ENCODE measurements around the gene XRN2.

Gene XRN2

GRCh38 chr20:21390768-21391167 lies 87.6 kb downstream of the XRN2 start:
- no peak for DNase-seq (ENCODE audit: insufficient read length, low spot score)
- no peak for FAIRE-seq
- TF ChIP-seq PAX5 (IDR thresholded peaks at IDR 0.05; ENCODE audit: insufficient read depth, low read length, severe bottlenecking) (no peak), POLR2A (IDR thresholded peaks at IDR 0.05; ENCODE audit: low read depth, low read length) (no peak), SPI1 (IDR thresholded peaks at IDR 0.05; ENCODE audit: low read depth, low read length) (no peak), TAF1 (IDR thresholded peaks at IDR 0.05; ENCODE audit: low read depth, low read length) (no peak)

- TF ChIP-seq TAF1 (IDR thresholded peaks at IDR 0.05; ENCODE audit: low read depth, low read length) = no peak
- TF ChIP-seq SPI1 (IDR thresholded peaks at IDR 0.05; ENCODE audit: low read depth, low read length) = no peak
- no peak for TF ChIP-seq POU2F2 (IDR thresholded peaks at IDR 0.05; ENCODE audit: low read depth, low read length)
- TF ChIP-seq PAX5 (IDR thresholded peaks at IDR 0.05; ENCODE audit: insufficient read depth, low read length, severe bottlenecking) = no peak
- DNase-seq (ENCODE audit: insufficient read length, low spot score) (no peak), FAIRE-seq (no peak)
Measured at GRCh38 chr20:21391185-21391971, 88.2 kb downstream of the XRN2 start.

GRCh38 chr20:21391972-21392352 lies 88.8 kb downstream of the XRN2 start:
- FAIRE-seq (no peak), DNase-seq (ENCODE audit: insufficient read length, low spot score) (no peak)
- TF ChIP-seq POU2F2 (IDR thresholded peaks at IDR 0.05; ENCODE audit: low read depth, low read length) = no peak
- TF ChIP-seq SPI1 (IDR thresholded peaks at IDR 0.05; ENCODE audit: low read depth, low read length) = no peak
- no peak for TF ChIP-seq POLR2A (IDR thresholded peaks at IDR 0.05; ENCODE audit: low read depth, low read length)
- no peak for TF ChIP-seq POLR2AphosphoS5 (IDR thresholded peaks at IDR 0.05; ENCODE audit: low read depth, low read length)
- no peak for TF ChIP-seq PAX5 (IDR thresholded peaks at IDR 0.05; ENCODE audit: insufficient read depth, low read length, severe bottlenecking)
- TF ChIP-seq TAF1 (IDR thresholded peaks at IDR 0.05; ENCODE audit: low read depth, low read length) = no peak

- no peak for TF ChIP-seq POLR2A (IDR thresholded peaks at IDR 0.05; ENCODE audit: low read depth, low read length)
- TF ChIP-seq PAX5 (IDR thresholded peaks at IDR 0.05; ENCODE audit: insufficient read depth, low read length, severe bottlenecking) = no peak
- no peak for TF ChIP-seq POLR2AphosphoS5 (IDR thresholded peaks at IDR 0.05; ENCODE audit: low read depth, low read length)
- no peak for TF ChIP-seq SPI1 (IDR thresholded peaks at IDR 0.05; ENCODE audit: low read depth, low read length)
- no peak for TF ChIP-seq TAF1 (IDR thresholded peaks at IDR 0.05; ENCODE audit: low read depth, low read length)
- TF ChIP-seq POU2F2 (IDR thresholded peaks at IDR 0.05; ENCODE audit: low read depth, low read length) = no peak
- FAIRE-seq = no peak
- no peak for DNase-seq (ENCODE audit: insufficient read length, low spot score)
Measured at GRCh38 chr20:21393166-21393565, 90.0 kb downstream of the XRN2 start.

- no peak for DNase-seq (ENCODE audit: insufficient read length, low spot score)
- no peak for FAIRE-seq
Measured at GRCh38 chr20:21393816-21394519, 90.8 kb downstream of the XRN2 start.

GRCh38 chr20:21394551-21394950 lies 91.4 kb downstream of the XRN2 start:
- no peak for FAIRE-seq
- TF ChIP-seq TAF1 (IDR thresholded peaks at IDR 0.05; ENCODE audit: low read depth, low read length) = no peak
- no peak for TF ChIP-seq PAX5 (IDR thresholded peaks at IDR 0.05; ENCODE audit: insufficient read depth, low read length, severe bottlenecking)
- no peak for TF ChIP-seq SPI1 (IDR thresholded peaks at IDR 0.05; ENCODE audit: low read depth, low read length)
- TF ChIP-seq POLR2A (IDR thresholded peaks at IDR 0.05; ENCODE audit: low read depth, low read length) = no peak
- TF ChIP-seq POU2F2 (IDR thresholded peaks at IDR 0.05; ENCODE audit: low read depth, low read length) = no peak
- TF ChIP-seq POLR2AphosphoS5 (IDR thresholded peaks at IDR 0.05; ENCODE audit: low read depth, low read length) = no peak
- DNase-seq (ENCODE audit: insufficient read length, low spot score) = no peak

More at GRCh38 chr20:21393816-21394519, 90.8 kb downstream of the XRN2 start:
- TF ChIP-seq POLR2A (IDR thresholded peaks at IDR 0.05; ENCODE audit: low read depth, low read length) (no peak), POU2F2 (IDR thresholded peaks at IDR 0.05; ENCODE audit: low read depth, low read length) (no peak), PAX5 (IDR thresholded peaks at IDR 0.05; ENCODE audit: insufficient read depth, low read length, severe bottlenecking) (no peak), POLR2AphosphoS5 (IDR thresholded peaks at IDR 0.05; ENCODE audit: low read depth, low read length) (no peak), TAF1 (IDR thresholded peaks at IDR 0.05; ENCODE audit: low read depth, low read length) (no peak), SPI1 (IDR thresholded peaks at IDR 0.05; ENCODE audit: low read depth, low read length) (no peak)

- TF ChIP-seq SPI1 (IDR thresholded peaks at IDR 0.05; ENCODE audit: low read depth, low read length) = no peak
- no peak for TF ChIP-seq POU2F2 (IDR thresholded peaks at IDR 0.05; ENCODE audit: low read depth, low read length)
- no peak for TF ChIP-seq POLR2AphosphoS5 (IDR thresholded peaks at IDR 0.05; ENCODE audit: low read depth, low read length)
- DNase-seq (ENCODE audit: insufficient read length, low spot score) (no peak), FAIRE-seq (no peak)
Measured at GRCh38 chr20:21395051-21395665, 92.0 kb downstream of the XRN2 start.

GRCh38 chr20:21395666-21396598 lies 92.8 kb downstream of the XRN2 start:
- TF ChIP-seq SPI1 (IDR thresholded peaks at IDR 0.05; ENCODE audit: low read depth, low read length) = no peak
- TF ChIP-seq POLR2AphosphoS5 (IDR thresholded peaks at IDR 0.05; ENCODE audit: low read depth, low read length) = no peak
- TF ChIP-seq TAF1 (IDR thresholded peaks at IDR 0.05; ENCODE audit: low read depth, low read length) = no peak
- TF ChIP-seq POLR2A (IDR thresholded peaks at IDR 0.05; ENCODE audit: low read depth, low read length) = no peak
- no peak for TF ChIP-seq POU2F2 (IDR thresholded peaks at IDR 0.05; ENCODE audit: low read depth, low read length)
- TF ChIP-seq PAX5 (IDR thresholded peaks at IDR 0.05; ENCODE audit: insufficient read depth, low read length, severe bottlenecking) = no peak
- DNase-seq (ENCODE audit: insufficient read length, low spot score) (peak; percentile 13), FAIRE-seq (no peak)
